NCI-H146 treated with DMSO at 0.1 percent for 48 hours (cell line): ENCODE results near the gene KIAA1586.
"Not testable (repeated sequence)": the region's sequence is repeated elsewhere in the genome, so short reads cannot be mapped to it uniquely, and the experiment has no call there.

Experiments
- DNase-seq: peaks from one replicate; lab custom pipeline; 2025; ENCODE audit not compliant: unreplicated experiment; lab: John Stamatoyannopoulos, UW

Gene KIAA1586

GRCh38 chr6:57044061-57044460, 2.4 kb upstream of the KIAA1586 start:
- DNase-seq: not testable (repeated sequence)

- DNase-seq: no peak
Measured at GRCh38 chr6:57044568-57044967, 1.9 kb upstream of the KIAA1586 start.

DNA sequence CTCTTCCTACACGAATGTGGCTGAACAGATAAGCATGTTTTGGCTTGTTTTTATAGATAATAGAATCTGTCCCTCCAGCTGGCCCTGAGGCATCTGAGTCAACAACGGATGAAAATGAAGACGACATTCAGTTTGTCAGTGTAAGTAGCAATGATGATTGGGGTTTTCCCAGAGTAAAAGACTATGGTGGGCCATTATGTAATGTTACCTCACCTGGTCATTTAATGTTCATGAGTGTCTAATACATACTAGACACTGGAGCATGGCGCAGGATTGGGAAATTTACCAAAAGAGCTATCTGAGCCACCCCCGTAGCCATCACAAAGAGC, 728 bp downstream of the KIAA1586 start:
- DNase-seq: not testable (repeated sequence)

DNA sequence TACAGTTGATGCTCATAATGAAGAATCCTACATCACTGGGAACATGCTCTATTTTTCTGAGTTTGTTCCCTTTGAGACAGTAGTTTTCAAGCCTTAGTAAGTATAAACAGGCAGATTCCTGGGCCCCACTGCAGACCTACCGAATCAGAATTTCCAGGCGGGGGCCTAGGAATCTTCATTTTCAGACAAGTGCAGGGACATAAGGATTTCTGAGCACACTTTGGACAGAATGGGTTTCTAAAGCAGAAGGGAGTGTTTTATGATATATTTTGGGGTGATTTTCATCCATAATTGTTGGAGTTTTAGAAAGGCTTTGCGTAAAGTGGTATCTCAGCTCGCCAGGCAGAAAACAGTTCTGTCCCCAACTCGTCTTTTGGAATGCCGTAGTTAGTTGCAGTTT, 1.4 kb downstream of the KIAA1586 start:
- DNase-seq: not testable (repeated sequence)

DNA sequence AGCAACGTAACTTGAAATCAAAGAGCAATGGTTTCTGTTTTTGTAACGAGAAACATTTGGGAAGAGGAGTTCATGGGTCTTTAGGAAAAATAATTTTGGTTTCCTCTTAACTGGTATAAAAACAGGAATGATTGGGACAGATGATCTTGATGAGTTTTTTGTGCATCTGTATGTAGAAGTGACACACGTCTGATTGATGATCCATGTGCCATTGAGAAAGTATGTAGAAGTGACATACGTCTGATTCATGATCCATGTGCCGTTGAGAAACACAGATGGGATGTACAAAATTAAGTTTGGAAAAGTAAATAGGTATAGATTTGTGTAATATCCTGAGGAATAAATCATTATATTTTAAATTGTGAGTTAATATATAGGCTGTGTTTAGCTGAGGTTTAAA, 2.1 kb downstream of the KIAA1586 start:
- DNase-seq: no peak

DNA sequence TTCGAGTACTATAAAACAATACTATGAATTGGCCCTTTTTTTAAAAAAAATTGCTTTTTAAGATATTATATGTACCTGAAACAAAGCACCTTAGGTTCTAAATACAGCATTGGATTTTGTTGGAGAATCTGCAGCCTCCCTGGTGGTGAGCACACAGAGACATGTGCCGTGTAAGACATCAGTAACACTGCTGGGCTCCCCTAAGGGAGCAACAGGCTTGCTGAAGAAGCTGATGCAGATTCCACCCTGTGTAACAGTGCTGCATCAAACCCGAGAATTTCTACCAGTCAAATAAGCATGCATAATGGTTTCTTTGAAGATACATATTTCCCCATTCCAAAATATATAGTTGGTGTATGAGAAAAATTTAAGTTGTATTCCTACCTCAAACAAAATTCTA, 17.4 kb downstream of the KIAA1586 start:
- no peak for DNase-seq

GRCh38 chr6:57064809-57065208, 18.3 kb downstream of the KIAA1586 start:
- no peak for DNase-seq

- no peak for DNase-seq
Measured at GRCh38 chr6:57068061-57068460, 21.6 kb downstream of the KIAA1586 start.

GRCh38 chr6:57069228-57069627, 22.7 kb downstream of the KIAA1586 start:
- DNase-seq: no peak

GRCh38 chr6:57069920-57070331, 23.4 kb downstream of the KIAA1586 start:
- no peak for DNase-seq

GRCh38 chr6:57072108-57072507, 25.6 kb downstream of the KIAA1586 start:
- DNase-seq: no peak

DNA sequence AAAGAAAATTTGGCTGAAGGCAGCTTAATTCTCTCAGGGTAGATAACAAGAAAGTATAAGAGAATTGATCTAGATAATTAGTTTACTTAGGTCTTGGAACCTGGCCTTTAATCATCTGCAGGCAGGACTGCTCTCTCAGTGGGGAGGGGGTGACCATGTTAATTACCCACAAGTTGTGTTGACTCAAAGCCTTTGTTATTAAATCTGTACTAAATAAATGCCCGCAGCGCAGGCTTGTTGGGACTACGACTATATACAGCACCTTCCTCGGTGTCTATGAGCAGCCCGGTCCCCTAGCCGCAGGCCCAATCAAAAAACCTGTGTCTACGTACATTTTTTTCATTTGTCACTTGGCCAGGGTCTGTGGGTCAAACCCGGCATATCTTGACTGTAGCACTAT, 27.9 kb downstream of the KIAA1586 start:
- DNase-seq: no peak

DNA sequence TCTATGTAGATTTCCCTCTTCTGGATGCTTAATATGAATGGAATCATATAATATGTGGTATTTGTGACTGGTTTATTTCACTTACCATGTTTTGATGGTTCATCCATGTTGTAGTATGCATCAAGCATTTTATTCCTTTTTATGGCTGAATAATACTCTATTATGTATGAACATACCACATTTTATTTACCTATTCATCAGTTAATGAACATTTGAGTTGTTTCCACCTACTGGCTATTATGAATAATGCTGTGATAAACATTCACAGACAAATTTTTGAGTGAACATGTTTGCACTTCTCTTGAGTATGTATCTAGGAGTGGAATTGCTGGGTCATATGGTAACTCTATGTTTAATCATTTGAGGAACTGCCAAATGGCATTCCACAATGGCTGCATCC, 28.6 kb downstream of the KIAA1586 start:
- no peak for DNase-seq

DNA sequence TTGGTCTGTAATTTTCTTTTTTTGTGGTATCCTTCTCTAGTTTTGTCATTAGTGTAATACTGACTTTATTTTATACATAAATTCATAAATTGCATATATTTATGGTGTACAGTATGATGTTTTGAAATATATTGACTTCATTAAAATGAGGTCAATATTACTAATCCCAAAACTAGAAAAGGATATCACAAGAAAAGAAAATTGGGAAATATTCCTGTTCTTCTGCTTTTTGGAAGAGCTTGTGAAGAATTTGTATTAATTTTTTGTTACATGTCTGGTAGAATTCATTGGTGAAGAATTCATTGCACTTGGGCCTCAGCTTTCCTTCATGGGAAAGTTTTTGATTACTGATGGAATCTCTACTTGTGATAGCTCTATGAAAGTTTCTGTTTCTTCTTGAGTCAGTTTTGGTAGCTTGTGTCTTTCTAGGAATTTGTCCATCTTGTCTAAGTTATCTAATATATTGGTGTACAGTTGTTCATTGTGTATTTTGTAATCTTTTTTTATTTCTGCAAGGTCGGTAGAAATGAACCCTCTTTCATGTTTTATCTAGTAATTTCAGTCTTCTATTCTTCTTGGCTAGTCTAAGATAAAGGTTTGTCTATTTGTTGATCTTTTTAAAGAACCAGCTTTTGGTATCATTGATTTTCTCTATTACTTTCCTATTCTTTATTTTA, 32.2 kb downstream of the KIAA1586 start:
- DNase-seq: no peak

GRCh38 chr6:57085471-57085870, 39.0 kb downstream of the KIAA1586 start:
- no peak for DNase-seq

DNA sequence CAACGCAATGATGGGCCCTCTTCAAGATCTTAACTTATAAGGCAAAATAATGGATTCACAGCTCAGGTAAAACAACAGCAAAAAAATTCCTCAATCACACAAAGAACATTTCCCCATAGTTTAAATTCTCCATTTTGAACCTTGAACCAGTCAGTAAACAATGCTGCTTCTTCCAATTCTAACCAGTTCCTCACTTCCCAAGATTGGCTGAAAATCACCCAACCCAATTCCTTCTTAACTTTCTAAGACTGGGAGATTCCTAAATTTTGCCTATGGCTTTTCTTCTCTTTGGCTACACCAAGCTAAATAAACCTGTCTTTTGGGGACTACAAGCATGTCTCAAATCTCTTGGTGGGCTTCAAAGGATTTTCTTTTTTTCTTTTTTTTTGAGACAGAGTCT, 40.4 kb downstream of the KIAA1586 start:
- DNase-seq: no peak

GRCh38 chr6:57087916-57088315, 41.4 kb downstream of the KIAA1586 start:
- DNase-seq: no peak

- no peak for DNase-seq
Measured at GRCh38 chr6:57089265-57089664, 42.8 kb downstream of the KIAA1586 start.

- DNase-seq: peak; percentile 95
Measured at GRCh38 chr6:57089687-57090457, 43.4 kb downstream of the KIAA1586 start, which contains the start of gene ZNF451. Gene ZNF451 (plus strand): TSS chr6:57090188. CDS start chr6:57090254, 66 bp downstream.

- not testable (repeated sequence) for DNase-seq
Measured at GRCh38 chr6:57090458-57091067, 44.1 kb downstream of the KIAA1586 start.

GRCh38 chr6:57091375-57091774, 44.9 kb downstream of the KIAA1586 start:
- not testable (repeated sequence) for DNase-seq

GRCh38 chr6:57094689-57095088, 48.2 kb downstream of the KIAA1586 start:
- DNase-seq: no peak
